Neural cell (in vitro differentiated cells): ENCODE data around the gene GPC5. TPM values are rescaled to one million over a fixed set of nuclear protein-coding genes. Genes with fewer than 3 reads are reported as not detected.

Experiments used
- H2AFZ ChIP-seq: fragments of 200-600, 300-800 bp; sonication (generic), shearing (Covaris generic); 2 replicates; pipeline ENCODE4 v1.6.0; 2014; ENCODE audit warnings: low read depth, mild to moderate bottlenecking, antibody characterized with exemption, low read length, moderate library complexity
- H3F3A ChIP-seq: fragments of 200-600 bp; shearing (Covaris generic); 2 replicates; pipeline ENCODE4 v1.6.1; 2016; ENCODE audit warnings: mild to moderate bottlenecking, moderate library complexity, mixed read lengths, antibody characterized with exemption, low read length; ENCODE audit not compliant: insufficient read depth, poor library complexity, severe bottlenecking
- H3K27ac ChIP-seq: fragments of 200-600, 300-800 bp; sonication (generic), shearing (Covaris generic); 2 replicates; pipeline ENCODE4 v1.5.1; 2014; ENCODE audit warnings: mild to moderate bottlenecking, low read length, moderate library complexity
- H3K27me3 ChIP-seq: fragments of 300-800, 200-600 bp; sonication (generic), shearing (Covaris generic); 2 replicates; pipeline ENCODE4 v1.6.0; 2014; ENCODE audit warnings: mild to moderate bottlenecking, low read depth, low read length, moderate library complexity; ENCODE audit not compliant: insufficient read depth
- H3K36me3 ChIP-seq: fragments of 300-800, 200-600 bp; sonication (generic), shearing (Covaris generic); 2 replicates; pipeline ENCODE4 v1.5.1; 2014; ENCODE audit warnings: mild to moderate bottlenecking, antibody characterized with exemption, low read length, moderate library complexity; ENCODE audit not compliant: insufficient read depth
- H3K4me2 ChIP-seq: fragments of 300-800, 200-600 bp; sonication (generic), shearing (Covaris generic); 2 replicates; pipeline ENCODE4 v1.6.0; 2014; ENCODE audit warnings: mild to moderate bottlenecking, low read length
- H3K4me3 ChIP-seq: fragments of 300-800, 200-600 bp; sonication (generic), shearing (Covaris generic); 2 replicates; pipeline ENCODE4 v1.5.1; 2014; ENCODE audit warnings: mild to moderate bottlenecking, low read length, moderate library complexity
- H3K79me2 ChIP-seq: fragments of 200-600 bp; shearing (Covaris generic); replicated peaks from 2 replicates; pipeline ENCODE4 v1.6.0; 2014; ENCODE audit warnings: mild to moderate bottlenecking, low read length, moderate library complexity; ENCODE audit not compliant: insufficient read depth
- H3K9ac ChIP-seq: fragments of 300-800, 200-600 bp; sonication (generic), shearing (Covaris generic); 2 replicates; pipeline ENCODE4 v1.6.1; 2016; ENCODE audit warnings: mild to moderate bottlenecking, low read length, mixed read lengths
- H3K9me2 ChIP-seq: fragments of 200-600 bp; shearing (Covaris generic); 2 replicates; pipeline ENCODE4 v1.6.1; 2016; ENCODE audit warnings: mild to moderate bottlenecking, low read length, mixed read lengths; ENCODE audit not compliant: insufficient read depth
- H3K9me3 ChIP-seq: fragments of 200-600, 300-800 bp; sonication (generic), shearing (Covaris generic); 2 replicates; pipeline ENCODE4 v1.6.1; 2016; ENCODE audit warnings: mild to moderate bottlenecking, mixed run types, low read length, moderate library complexity, mixed read lengths
- H4K20me1 ChIP-seq: fragments of 200-600 bp; shearing (Covaris generic); 2 replicates; pipeline ENCODE4 v1.6.1; 2016; ENCODE audit warnings: mild to moderate bottlenecking, mixed run types; ENCODE audit not compliant: insufficient read depth
- CTCF ChIP-seq: fragments of 450-650 bp; IDR thresholded peaks from 2 replicates; pipeline ENCODE4 v1.5.1; 2014; ENCODE audit warnings: antibody characterized with exemption, mild to moderate bottlenecking, moderate library complexity; ENCODE audit not compliant: poor library complexity, severe bottlenecking
- EP300 ChIP-seq: fragments of 450-650 bp; conservative IDR thresholded peaks from 2 replicates; pipeline ENCODE4 v1.6.1; 2014; ENCODE audit warnings: antibody characterized with exemption, mild to moderate bottlenecking, moderate library complexity; ENCODE audit not compliant: poor library complexity, severe bottlenecking
- EZH2 ChIP-seq: fragments of 200-600, 300-800 bp; shearing (Covaris generic), sonication (generic); IDR thresholded peaks from 2 replicates; pipeline ENCODE4 v1.6.1; 2014; ENCODE audit warnings: antibody characterized with exemption, low read length, borderline replicate concordance, mild to moderate bottlenecking; ENCODE audit not compliant: insufficient read depth, poor library complexity, severe bottlenecking
- MXI1 ChIP-seq: fragments of 450-650 bp; conservative IDR thresholded peaks from 2 replicates; pipeline ENCODE4 v1.6.1; 2014; ENCODE audit warnings: antibody characterized with exemption, mild to moderate bottlenecking; ENCODE audit not compliant: poor library complexity, severe bottlenecking
- POLR2AphosphoS5 ChIP-seq: IDR thresholded peaks from 2 replicates; pipeline ENCODE4 v1.6.1; 2012
- RAD21 ChIP-seq: fragments of 450-650 bp; conservative IDR thresholded peaks from 2 replicates; pipeline ENCODE4 v1.6.1; 2014; ENCODE audit warnings: antibody characterized with exemption, mild to moderate bottlenecking, moderate library complexity
- REST ChIP-seq: IDR thresholded peaks from 2 replicates; pipeline ENCODE4 v1.6.1; 2012; ENCODE audit warnings: borderline replicate concordance
- SMC3 ChIP-seq: fragments of 450-650 bp; conservative IDR thresholded peaks from 2 replicates; pipeline ENCODE4 v1.6.1; 2014; ENCODE audit warnings: antibody characterized with exemption, mild to moderate bottlenecking, moderate library complexity; ENCODE audit not compliant: poor library complexity
- TAF1 ChIP-seq: IDR thresholded peaks from 2 replicates; pipeline ENCODE4 v1.6.1; 2012; ENCODE audit warnings: low read depth
- polyA plus RNA-seq: library from polyadenylated mRNA; depleted of rRNA; stranded (reverse); fragments of >200 nt; gene quantifications from 2 replicates; pipeline ENCODE4 v1.2.3, GENCODE V29; 2014

GPC5 gene
- polyA plus RNA-seq, 1 donor from 2014 or later: 5.0 TPM

GRCh38 chr13:91516799-91517198 lies 118.4 kb downstream of the GPC5 start:
- no peak for TF ChIP-seq REST
- TF ChIP-seq CTCF: no peak
- no peak for TF ChIP-seq SMC3
- no peak for TF ChIP-seq EZH2
- no peak for TF ChIP-seq EP300
- TF ChIP-seq RAD21: no peak
- no peak for TF ChIP-seq MXI1
- no peak for TF ChIP-seq TAF1
- no peak for TF ChIP-seq POLR2AphosphoS5
- H3K9me2 ChIP-seq: no peaks in the 10 kb centered on the region
- H2AFZ ChIP-seq: no peak overlapping the region
- no peak overlapping the region for H3K4me3 ChIP-seq
- no peaks in the 10 kb centered on the region for H3K36me3 ChIP-seq
- H3K4me2 ChIP-seq: no peak overlapping the region
- H4K20me1 ChIP-seq: no peaks in the 10 kb centered on the region
- no peaks in the 10 kb centered on the region for H3F3A ChIP-seq
- no peak overlapping the region for H3K27ac ChIP-seq
- no peaks in the 10 kb centered on the region for H3K27me3 ChIP-seq
- H3K9me3 ChIP-seq: no peaks in the 10 kb centered on the region
- H3K79me2 ChIP-seq: no peaks in the 10 kb centered on the region
- no peak overlapping the region for H3K9ac ChIP-seq

GRCh38 chr13:91520952-91521351 lies 122.5 kb downstream of the GPC5 start:
- Histone ChIP-seq H3K4me2 (no peak overlapping the region), H3K27me3 (no peaks in the 10 kb centered on the region), H3K9me2 (no peaks in the 10 kb centered on the region), H3F3A (no peaks in the 10 kb centered on the region), H3K9ac (no peak overlapping the region), H4K20me1 (no peaks in the 10 kb centered on the region), H3K79me2 (no peaks in the 10 kb centered on the region), H3K27ac (no peak overlapping the region), H3K9me3 (no peaks in the 10 kb centered on the region), H2AFZ (no peak overlapping the region), H3K36me3 (no peaks in the 10 kb centered on the region), H3K4me3 (no peak overlapping the region)
- TF ChIP-seq EP300 (no peak), TAF1 (no peak), RAD21 (no peak), REST (no peak), CTCF (no peak), MXI1 (no peak), EZH2 (no peak), SMC3 (no peak), POLR2AphosphoS5 (no peak)
